ENCODE results near the gene CALD1.
A peak's percentile ranks its signal among the peaks of the same experiment; 100 is the strongest.
"Not testable (repeated sequence)": the region's sequence is repeated elsewhere in the genome, so short reads cannot be mapped to it uniquely, and the experiment has no call there.

The CALD1 gene

GRCh38 chr7:134947831-134948230, 168.4 kb downstream of the CALD1 start:
- DNase-seq (ENCODE audit: low read depth in 2 of 2), result no peak

- DNase-seq (ENCODE audit: low read depth in 2 of 2), result no peak
Measured at GRCh38 chr7:134948246-134948645, 168.8 kb downstream of the CALD1 start.

- DNase-seq (ENCODE audit: low read depth in 2 of 2), result no peak
Measured at GRCh38 chr7:134948736-134949135, 169.3 kb downstream of the CALD1 start.

- no peak for DNase-seq (ENCODE audit: low read depth in 2 of 2)
Measured at GRCh38 chr7:134949171-134949570, 169.7 kb downstream of the CALD1 start.

GRCh38 chr7:134954197-134955082, 175.0 kb downstream of the CALD1 start:
- no peak for DNase-seq (ENCODE audit: low read depth in 2 of 2)

GRCh38 chr7:134957005-134957404, 177.6 kb downstream of the CALD1 start:
- no peak for DNase-seq (ENCODE audit: low read depth in 2 of 2)

- DNase-seq (ENCODE audit: low read depth in 2 of 2), result no peak
Measured at GRCh38 chr7:134959810-134960209, 180.4 kb downstream of the CALD1 start.

- no peak for DNase-seq (ENCODE audit: low read depth in 2 of 2)
Measured at GRCh38 chr7:134962270-134962780, 182.9 kb downstream of the CALD1 start.

- no peak for DNase-seq (ENCODE audit: low read depth in 2 of 2)
Measured at GRCh38 chr7:134963036-134963435, 183.6 kb downstream of the CALD1 start.

GRCh38 chr7:134966691-134967090, 187.3 kb downstream of the CALD1 start:
- DNase-seq (ENCODE audit: low read depth in 2 of 2), result no peak

- no peak for DNase-seq (ENCODE audit: low read depth in 2 of 2)
Measured at GRCh38 chr7:134968110-134968509, 188.7 kb downstream of the CALD1 start.

GRCh38 chr7:134981645-134982044, 202.2 kb downstream of the CALD1 start:
- not testable (repeated sequence) for DNase-seq (ENCODE audit: low read depth in 2 of 2)

GRCh38 chr7:134985894-134986362, 206.5 kb downstream of the CALD1 start:
- no peak for DNase-seq (ENCODE audit: low read depth in 2 of 2)

- DNase-seq (ENCODE audit: low read depth in 2 of 2), result peak; percentile 60 to 72
Measured at GRCh38 chr7:134986363-134987251, 207.2 kb downstream of the CALD1 start, which contains the start of gene AGBL3. TSS of gene AGBL3 (plus strand) at chr7:134986508. CDS start at chr7:134987934, 1,426 bp downstream.

GRCh38 chr7:134988161-134988560, 208.7 kb downstream of the CALD1 start:
- no peak for DNase-seq (ENCODE audit: low read depth in 2 of 2)

- DNase-seq (ENCODE audit: low read depth in 2 of 2), result no peak
Measured at GRCh38 chr7:134991469-134992339, 212.3 kb downstream of the CALD1 start.

- no peak for DNase-seq (ENCODE audit: low read depth in 2 of 2)
Measured at GRCh38 chr7:134992626-134993179, 213.3 kb downstream of the CALD1 start.

- DNase-seq (ENCODE audit: low read depth in 2 of 2), result no peak
Measured at GRCh38 chr7:134993877-134994456, 214.5 kb downstream of the CALD1 start.

- DNase-seq (ENCODE audit: low read depth in 2 of 2), result no peak
Measured at GRCh38 chr7:134995239-134996096, 216.0 kb downstream of the CALD1 start.

Data from stimulated activated CD4-positive, alpha-beta T cell treated with anti-CD3 and anti-CD28 coated beads, Interleukin-1b, Interleukin-23, amount 100 ng/mL, for 1 hour (primary cell).